LNCaP clone FGC (cell line): ENCODE results near the gene IFT172.
A peak's percentile ranks its signal among the peaks of the same experiment; 100 is the strongest.

Experiments used
- DNase-seq: peaks from one replicate; pipeline ENCODE4 v3.0.0-alpha.2; 2011; ENCODE audit warnings: low read depth
- H3K4me3 ChIP-seq: 2 replicates; pipeline ENCODE4 v1.5.1; 2011; ENCODE audit warnings: mild to moderate bottlenecking, low read depth, low read length, control low read depth
- CTCF ChIP-seq: IDR thresholded peaks from 2 replicates; pipeline ENCODE4 v1.5.1; 2012; ENCODE audit warnings: mild to moderate bottlenecking; ENCODE audit not compliant: control insufficient read depth, insufficient read depth; ENCODE audit errors: extremely low read depth

The IFT172 gene

DNA sequence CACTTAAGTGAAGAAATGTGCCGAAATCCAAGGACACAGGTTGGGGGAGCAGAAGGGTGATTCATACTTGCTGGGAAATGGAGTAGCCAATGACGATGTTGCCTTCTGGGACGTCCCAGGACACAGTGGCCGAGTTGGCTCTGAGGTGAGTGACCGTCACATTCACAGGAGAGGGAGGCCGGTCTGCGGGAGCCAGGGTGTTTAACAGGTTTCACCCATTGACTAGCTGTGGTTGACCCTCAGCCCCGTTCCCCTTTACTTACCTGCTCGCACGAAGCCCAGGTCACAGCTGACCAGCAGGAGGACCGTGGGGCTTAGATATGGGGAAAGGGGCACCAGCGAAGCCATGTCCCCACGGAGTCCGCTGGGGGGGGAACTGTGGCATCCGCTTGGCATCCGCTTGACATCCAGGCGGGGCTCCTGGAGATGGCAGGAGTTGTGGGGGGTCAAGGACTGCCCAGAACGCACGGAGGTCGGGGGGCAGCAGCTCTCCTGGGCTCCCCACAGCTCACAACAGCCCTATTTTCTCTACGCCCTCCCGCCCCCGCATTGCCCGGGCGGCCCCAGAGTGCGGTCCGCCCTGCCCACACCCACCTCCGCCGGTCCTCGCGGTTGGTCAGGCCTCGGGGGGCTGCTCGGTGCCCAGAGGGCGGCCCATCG lies 4.9 kb upstream of the IFT172 start:
- no peak for DNase-seq
- peak overlapping the region; percentile 3; the same call in 1 of the 2 replicates for H3K4me3 ChIP-seq
- no peak for TF ChIP-seq CTCF

GRCh38 chr2:27493948-27494283 lies 4.4 kb upstream of the IFT172 start:
- TF ChIP-seq CTCF = no peak
- no peak for DNase-seq
- H3K4me3 ChIP-seq = no peak overlapping the region

DNA sequence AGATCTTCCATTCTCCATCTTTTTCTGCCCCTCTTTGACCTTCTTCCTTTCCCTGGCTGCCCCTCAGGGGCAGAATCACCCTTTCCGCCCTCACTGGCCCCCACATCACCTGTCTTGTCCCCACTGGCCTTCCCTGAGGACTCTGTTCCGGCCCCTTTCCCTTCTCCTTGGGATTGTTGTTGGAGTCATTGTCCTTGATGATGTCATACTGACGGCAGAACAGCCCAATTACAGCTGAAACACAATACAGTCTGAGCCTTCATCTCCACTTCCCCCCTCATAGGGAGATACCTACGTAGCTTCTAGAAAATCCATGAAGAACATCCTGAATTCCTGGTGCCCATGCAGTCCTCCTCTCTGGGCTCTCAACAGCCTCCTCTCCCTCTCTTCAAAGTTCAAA lies 3.0 kb upstream of the IFT172 start:
- DNase-seq = no peak
- H3K4me3 ChIP-seq = no peak overlapping the region
- no peak for TF ChIP-seq CTCF

DNA sequence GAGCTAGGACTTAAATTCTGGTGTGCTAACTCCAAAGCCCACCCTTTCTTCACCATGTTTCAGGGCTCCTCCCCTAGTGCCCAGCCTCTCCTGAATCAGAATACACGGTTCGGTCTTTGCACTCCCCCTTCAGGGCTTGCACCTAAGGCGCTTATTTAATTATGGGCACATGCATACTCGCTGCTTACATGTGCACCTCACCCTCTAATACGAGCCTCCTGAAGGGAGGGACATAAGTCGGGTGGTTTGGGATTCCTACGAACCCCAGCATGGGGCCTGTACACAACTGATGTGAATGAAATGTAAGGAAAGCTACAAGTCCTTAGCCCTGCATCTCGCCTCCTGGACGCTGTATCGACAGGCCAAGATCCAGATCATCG lies 435 bp downstream of the IFT172 start:
- DNase-seq = no peak
- peak overlapping the region; percentile 61 for H3K4me3 ChIP-seq
- no peak for TF ChIP-seq CTCF

DNA sequence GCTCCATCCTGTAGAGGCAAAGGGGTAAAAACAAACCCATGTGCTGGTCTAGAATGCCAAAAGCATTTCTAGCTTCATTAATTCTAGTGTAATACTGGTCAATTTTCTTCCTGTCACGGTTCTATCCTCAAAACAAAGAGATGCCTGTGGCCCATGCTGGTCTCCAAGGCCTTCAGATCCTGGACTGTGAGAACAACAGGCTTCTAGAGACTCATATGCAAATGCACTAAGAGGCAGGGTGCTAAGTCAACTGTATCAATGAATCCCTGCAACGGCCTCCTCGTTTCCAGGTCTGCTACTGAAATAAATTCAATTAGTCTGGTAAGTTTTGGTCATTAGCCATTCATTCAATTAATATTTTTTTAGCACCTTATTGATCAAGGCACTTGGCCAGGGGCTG lies 4.0 kb downstream of the IFT172 start:
- no peak for TF ChIP-seq CTCF
- H3K4me3 ChIP-seq = no peak overlapping the region
- no peak for DNase-seq

- DNase-seq = no peak
- TF ChIP-seq CTCF = no peak
- H3K4me3 ChIP-seq = no peak overlapping the region
Observed at GRCh38 chr2:27471961-27472360, 17.6 kb downstream of the IFT172 start.

DNA sequence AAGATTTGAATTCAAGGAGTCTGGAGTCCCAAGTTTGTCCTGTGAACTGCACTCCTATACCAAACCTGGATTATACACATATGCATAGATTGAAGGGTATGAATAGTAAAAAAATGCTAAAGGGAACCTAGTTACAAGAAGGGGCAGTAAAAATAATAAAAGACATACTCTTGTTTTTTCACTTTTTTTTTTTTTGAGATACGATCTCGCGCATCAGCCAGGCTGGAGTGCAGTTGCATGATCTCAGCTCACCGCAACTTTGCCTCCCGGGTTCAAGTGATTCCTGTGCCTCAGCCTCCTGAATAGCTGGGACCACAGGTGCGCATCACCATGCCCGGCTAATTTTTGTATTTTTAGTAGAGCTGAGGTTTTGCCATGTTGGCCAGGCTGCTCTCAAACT lies 25.1 kb downstream of the IFT172 start:
- DNase-seq = no peak
- TF ChIP-seq CTCF = no peak
- H3K4me3 ChIP-seq = no peak overlapping the region
